Measurements from ENCODE around the gene ADAMTS6. TPM values are rescaled to one million over a fixed set of nuclear protein-coding genes. Genes with fewer than 3 reads are reported as not detected.

The ADAMTS6 gene
- polyA plus RNA-seq, 2 of the 4 experiments (the other 2 are of a cell fraction) = 0.22 to 0.66 TPM

DNA sequence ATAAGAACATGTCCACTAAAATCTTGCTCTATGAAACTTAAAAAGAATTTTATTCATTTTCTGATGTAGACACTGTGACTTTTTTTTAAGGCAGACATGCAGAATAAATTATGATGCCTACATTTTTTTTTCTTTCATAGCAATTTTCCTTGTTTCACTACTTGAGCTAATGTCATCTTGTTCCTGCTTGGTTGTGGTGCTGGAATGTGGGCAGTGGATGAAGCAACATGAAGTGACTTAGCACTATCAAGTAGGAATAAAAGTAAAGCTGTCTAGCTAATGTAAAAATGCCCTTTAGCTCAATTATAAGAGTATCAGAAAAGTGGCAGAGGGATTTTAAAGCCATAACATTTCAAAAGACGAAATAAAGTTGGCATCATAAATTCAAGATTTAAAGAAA lies 191.0 kb downstream of the ADAMTS6 start (continued):
- TF ChIP-seq, protein P1, sequence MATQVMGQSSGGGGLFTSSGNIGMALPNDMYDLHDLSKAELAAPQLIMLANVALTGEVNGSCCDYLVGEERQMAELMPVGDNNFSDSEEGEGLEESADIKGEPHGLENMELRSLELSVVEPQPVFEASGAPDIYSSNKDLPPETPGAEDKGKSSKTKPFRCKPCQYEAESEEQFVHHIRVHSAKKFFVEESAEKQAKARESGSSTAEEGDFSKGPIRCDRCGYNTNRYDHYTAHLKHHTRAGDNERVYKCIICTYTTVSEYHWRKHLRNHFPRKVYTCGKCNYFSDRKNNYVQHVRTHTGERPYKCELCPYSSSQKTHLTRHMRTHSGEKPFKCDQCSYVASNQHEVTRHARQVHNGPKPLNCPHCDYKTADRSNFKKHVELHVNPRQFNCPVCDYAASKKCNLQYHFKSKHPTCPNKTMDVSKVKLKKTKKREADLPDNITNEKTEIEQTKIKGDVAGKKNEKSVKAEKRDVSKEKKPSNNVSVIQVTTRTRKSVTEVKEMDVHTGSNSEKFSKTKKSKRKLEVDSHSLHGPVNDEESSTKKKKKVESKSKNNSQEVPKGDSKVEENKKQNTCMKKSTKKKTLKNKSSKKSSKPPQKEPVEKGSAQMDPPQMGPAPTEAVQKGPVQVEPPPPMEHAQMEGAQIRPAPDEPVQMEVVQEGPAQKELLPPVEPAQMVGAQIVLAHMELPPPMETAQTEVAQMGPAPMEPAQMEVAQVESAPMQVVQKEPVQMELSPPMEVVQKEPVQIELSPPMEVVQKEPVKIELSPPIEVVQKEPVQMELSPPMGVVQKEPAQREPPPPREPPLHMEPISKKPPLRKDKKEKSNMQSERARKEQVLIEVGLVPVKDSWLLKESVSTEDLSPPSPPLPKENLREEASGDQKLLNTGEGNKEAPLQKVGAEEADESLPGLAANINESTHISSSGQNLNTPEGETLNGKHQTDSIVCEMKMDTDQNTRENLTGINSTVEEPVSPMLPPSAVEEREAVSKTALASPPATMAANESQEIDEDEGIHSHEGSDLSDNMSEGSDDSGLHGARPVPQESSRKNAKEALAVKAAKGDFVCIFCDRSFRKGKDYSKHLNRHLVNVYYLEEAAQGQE (IDR thresholded peaks at IDR 0.05) = no peak
- no peak for TF ChIP-seq HEYL (CRISPR knock-in tag; IDR thresholded peaks at IDR 0.05)
- no peak for TF ChIP-seq RFX5 (IDR thresholded peaks at IDR 0.05)
- TF ChIP-seq FOSB (CRISPR knock-in tag; IDR thresholded peaks at IDR 0.05) = no peak

DNA sequence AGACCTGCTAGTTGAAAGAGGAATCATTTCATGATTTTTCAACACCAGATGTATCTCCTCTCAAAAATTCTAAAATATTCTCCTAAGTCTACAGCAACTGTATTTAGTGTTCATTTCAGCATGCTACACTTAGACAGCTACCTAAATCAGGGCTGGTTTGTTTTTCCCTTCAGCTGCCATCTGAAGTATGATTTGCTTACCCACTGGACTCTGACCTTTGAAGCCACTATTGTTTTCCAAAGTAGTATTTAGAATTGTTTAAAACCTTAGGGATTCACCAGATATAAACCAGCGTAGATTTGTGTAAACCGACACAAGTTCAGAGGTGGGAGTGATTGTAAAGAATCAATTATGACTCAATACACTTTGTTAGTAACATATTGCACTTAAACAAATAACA lies 193.1 kb downstream of the ADAMTS6 start:
- Histone ChIP-seq H3K9me3 (no peaks in the 10 kb centered on the region), H3K4me2 (no peak overlapping the region), H3K4me3 (no peak overlapping the region), H3K4me1 (no peaks in the 10 kb centered on the region), H3K27ac (no peak overlapping the region)
- POLR2A ChIA-PET = interaction anchor here (0.6 kb wide), 1 partner anchor 40 kb away, joined by 3 read pairs; no protein-coding TSS in a partner anchor
- CTCF ChIA-PET = interaction anchor here (0.5 kb wide), 1 partner anchor 1150 kb away, joined by 3 read pairs; no protein-coding TSS in a partner anchor
- DNase-seq (ENCODE audit: low read depth in 1 of 2, low spot score in 1 of 2) (no peak), ATAC-seq (no peak), FAIRE-seq (no peak)
- 76% methylated on average over 2 of the region's 2 CpGs for WGBS (ENCODE audit: missing lambda C conversion rate)
- TF ChIP-seq MYC (IDR thresholded peaks at IDR 0.05; ENCODE audit: borderline replicate concordance, low read length) (no peak), SREBF2 (IDR thresholded peaks at IDR 0.05) (no peak), EP300 (IDR thresholded peaks at IDR 0.05) (no peak), RNF2 (IDR thresholded peaks at IDR 0.05; ENCODE audit: borderline replicate concordance, low read depth) (no peak), HEYL (CRISPR knock-in tag; IDR thresholded peaks at IDR 0.05) (no peak), TP53 (CRISPR knock-in tag; IDR thresholded peaks at IDR 0.05) (no peak), SMC3 (IDR thresholded peaks at IDR 0.05) (no peak), RCOR1 (IDR thresholded peaks at IDR 0.05; ENCODE audit: low read depth, low read length) (no peak), KDM1A (IDR thresholded peaks at IDR 0.05; ENCODE audit: low read depth) (no peak), POLR2A (IDR thresholded peaks at IDR 0.05; ENCODE audit: low read length) (no peak), RAD21 (conservative IDR thresholded peaks at IDR 0.05 in 1 of 2, IDR thresholded peaks at IDR 0.05 in 1 of 2) (no peak), MAZ (IDR thresholded peaks at IDR 0.05; ENCODE audit: borderline replicate concordance, low read depth, low read length) (no peak), ZC3H11A (IDR thresholded peaks at IDR 0.05) (no peak), ZNF302 (CRISPR knock-in tag; IDR thresholded peaks at IDR 0.05) (no peak)
- TF ChIP-seq, protein P2, sequence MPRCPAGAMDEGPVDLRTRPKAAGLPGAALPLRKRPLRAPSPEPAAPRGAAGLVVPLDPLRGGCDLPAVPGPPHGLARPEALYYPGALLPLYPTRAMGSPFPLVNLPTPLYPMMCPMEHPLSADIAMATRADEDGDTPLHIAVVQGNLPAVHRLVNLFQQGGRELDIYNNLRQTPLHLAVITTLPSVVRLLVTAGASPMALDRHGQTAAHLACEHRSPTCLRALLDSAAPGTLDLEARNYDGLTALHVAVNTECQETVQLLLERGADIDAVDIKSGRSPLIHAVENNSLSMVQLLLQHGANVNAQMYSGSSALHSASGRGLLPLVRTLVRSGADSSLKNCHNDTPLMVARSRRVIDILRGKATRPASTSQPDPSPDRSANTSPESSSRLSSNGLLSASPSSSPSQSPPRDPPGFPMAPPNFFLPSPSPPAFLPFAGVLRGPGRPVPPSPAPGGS (IDR thresholded peaks at IDR 0.05) = no peak

DNA sequence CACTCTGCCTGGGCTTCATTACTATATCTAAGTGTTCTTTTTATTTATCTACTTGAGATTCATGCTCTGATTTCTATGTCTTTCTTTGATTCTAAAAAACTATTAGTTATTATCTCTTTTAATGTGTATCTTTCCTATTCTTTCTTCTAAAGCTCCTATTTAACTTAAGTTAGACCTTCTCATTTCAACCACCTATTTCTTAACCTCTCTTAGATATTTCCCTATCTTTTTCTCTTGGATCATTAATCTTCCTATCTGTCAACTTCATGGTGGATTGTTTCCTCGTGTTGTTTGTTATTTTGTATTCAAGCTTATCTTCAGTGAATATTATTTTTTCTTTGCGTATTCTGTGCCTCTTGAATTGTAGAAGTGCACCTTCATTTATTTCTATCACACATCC lies 202.1 kb downstream of the ADAMTS6 start:
- WGBS (ENCODE audit: missing lambda C conversion rate) = 49% methylated on average over 2 of the region's 2 CpGs
- H3K27ac ChIP-seq = no peak overlapping the region
- CTCF ChIA-PET = no interaction called here
- POLR2A ChIA-PET = no interaction called here
- FAIRE-seq (no peak), ATAC-seq (no peak), DNase-seq (ENCODE audit: low read depth in 1 of 2, low spot score in 1 of 2) (no peak)
- TF ChIP-seq CBX8 (IDR thresholded peaks at IDR 0.05) = no peak
- no peak for TF ChIP-seq POLR2A (IDR thresholded peaks at IDR 0.05; ENCODE audit: low read length)
- TF ChIP-seq, protein P3, sequence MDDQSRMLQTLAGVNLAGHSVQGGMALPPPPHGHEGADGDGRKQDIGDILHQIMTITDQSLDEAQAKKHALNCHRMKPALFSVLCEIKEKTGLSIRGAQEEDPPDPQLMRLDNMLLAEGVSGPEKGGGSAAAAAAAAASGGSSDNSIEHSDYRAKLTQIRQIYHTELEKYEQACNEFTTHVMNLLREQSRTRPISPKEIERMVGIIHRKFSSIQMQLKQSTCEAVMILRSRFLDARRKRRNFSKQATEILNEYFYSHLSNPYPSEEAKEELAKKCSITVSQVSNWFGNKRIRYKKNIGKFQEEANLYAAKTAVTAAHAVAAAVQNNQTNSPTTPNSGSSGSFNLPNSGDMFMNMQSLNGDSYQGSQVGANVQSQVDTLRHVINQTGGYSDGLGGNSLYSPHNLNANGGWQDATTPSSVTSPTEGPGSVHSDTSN (IDR thresholded peaks at IDR 0.05) = no peak
- TF ChIP-seq KDM5A (IDR thresholded peaks at IDR 0.05) = no peak
- H3K4me1 ChIP-seq = no peaks in the 10 kb centered on the region
- H3K4me3 ChIP-seq = no peak overlapping the region
- H3K9me3 ChIP-seq = no peaks in the 10 kb centered on the region
- no peak overlapping the region for H3K4me2 ChIP-seq
